GM21526 (cell line): ENCODE data around the gene TPCN2.
"Not testable (repeated sequence)": the region's sequence is repeated elsewhere in the genome, so short reads cannot be mapped to it uniquely, and the experiment has no call there.

ENCODE experiments used
- ATAC-seq: cut with Tn5 transposase; IDR thresholded peaks from one replicate; pipeline ENCODE4 v1.9.1; 2021; ENCODE audit warnings: moderate library complexity; ENCODE audit not compliant: unreplicated experiment, low FRiP score

The TPCN2 gene

GRCh38 chr11:69140635-69141034 is 91.9 kb downstream of the TPCN2 start:
- no peak for ATAC-seq

DNA sequence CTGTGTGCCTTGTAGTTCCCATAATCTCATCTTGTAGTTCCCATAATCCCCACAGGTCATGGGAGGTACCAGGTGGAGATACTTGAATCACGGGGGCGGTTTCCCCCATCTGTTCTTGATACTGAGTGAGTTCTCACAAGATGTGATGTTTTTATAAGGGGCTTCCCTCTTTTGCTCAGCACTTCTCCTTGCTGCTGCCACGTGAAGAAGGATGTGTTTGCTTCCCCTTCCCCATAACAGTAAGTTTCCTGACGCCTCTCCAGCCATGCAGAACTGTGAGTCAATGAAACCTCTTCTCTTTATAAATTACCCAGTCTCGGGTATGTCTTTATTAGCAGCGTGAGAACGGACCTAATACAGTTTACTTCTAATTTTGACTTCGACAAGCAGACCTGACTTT is 93.0 kb downstream of the TPCN2 start:
- no peak for ATAC-seq

GRCh38 chr11:69142895-69143294 is 94.2 kb downstream of the TPCN2 start:
- ATAC-seq: no peak

- no peak for ATAC-seq
Observed at GRCh38 chr11:69144316-69145049, 95.8 kb downstream of the TPCN2 start.

DNA sequence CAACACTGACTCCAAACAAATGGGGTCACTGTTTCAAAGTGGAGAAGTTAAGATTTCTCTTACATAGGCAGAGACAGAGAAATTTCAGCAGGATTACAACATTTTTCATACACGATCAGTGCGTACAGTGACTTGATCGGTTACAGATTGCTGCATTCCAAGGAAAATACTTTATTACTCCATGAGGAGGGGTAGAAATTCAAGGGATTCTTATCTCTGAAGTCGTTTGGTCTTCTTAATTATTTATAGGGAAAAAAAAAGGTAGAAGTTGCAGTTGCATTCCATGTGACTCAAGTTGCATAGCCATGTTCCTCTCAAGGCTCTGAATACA is 96.3 kb downstream of the TPCN2 start:
- no peak for ATAC-seq

DNA sequence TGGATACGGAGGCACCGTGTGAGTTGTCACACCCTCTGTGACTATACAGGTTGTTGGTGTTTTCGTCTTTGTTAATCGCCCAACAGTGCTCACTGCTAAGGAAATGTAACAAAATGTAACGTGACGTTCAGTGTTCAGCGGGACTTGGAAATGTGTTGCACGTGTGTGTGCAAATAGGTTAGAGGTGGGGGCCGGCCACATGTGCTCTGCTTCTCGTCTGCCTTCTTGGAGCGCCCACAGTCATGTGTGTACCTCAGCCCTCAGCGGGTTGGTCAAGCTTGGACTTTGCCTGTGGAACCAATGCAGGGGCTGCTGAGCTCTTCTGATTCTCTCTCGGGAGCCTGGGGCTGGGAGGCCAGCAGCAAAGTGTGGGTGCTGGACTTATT is 99.6 kb downstream of the TPCN2 start:
- ATAC-seq: no peak

DNA sequence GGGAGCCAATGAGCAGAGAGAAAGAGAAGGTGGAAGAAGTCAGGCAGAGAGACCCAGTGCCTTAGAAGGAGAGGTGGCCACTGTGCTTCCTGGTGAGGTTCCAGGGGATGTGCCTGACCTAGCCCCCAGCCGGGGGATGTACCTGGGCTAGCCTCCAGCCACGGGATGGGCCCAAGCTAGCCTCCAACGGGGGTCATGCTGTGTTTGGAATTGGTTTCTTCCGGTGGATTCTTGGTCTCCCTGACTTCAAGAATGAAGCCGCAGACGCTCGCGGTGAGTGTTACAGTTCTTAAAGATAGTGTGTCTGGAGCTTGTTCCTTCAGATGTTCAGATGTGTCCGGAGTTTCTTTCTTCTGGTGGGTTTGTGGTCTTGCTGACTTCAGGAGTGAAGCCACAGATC is 100.1 kb downstream of the TPCN2 start:
- ATAC-seq: no peak

DNA sequence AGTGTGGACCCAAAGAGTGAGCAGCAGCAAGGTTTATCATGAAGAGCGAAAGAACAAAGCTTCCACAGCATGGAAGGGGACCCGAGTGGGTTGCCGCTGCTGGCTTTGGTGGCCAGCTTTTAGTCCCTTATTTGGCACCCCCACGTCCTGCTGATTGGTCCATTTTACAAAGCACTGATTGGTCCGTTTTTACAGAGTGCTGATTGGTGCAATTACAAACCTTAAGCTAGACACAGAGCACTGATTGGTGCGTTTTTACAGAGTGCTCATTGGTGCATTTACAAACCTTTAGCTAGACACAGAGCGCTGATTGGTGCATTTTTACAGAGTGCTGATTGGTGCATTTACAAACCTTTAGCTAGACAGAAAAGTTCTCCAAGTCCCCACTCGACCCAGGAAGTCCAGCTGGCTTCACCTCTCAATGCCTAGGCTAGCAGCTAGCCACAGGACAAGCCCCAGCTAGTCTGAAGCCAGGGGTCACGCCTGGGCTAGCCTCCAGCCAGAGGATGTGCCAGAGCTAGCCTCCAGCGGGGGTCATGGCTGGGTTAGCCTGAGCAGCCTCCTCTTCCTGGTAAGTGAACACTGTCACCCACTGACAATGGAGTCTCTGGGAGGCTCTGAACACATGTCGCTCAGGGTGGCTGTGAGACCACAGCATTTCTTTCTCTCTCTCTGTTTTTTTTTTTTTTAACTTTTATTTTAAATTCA is 100.8 kb downstream of the TPCN2 start:
- ATAC-seq: not testable (repeated sequence)

- no peak for ATAC-seq
Observed at GRCh38 chr11:69150175-69150574, 101.4 kb downstream of the TPCN2 start.

DNA sequence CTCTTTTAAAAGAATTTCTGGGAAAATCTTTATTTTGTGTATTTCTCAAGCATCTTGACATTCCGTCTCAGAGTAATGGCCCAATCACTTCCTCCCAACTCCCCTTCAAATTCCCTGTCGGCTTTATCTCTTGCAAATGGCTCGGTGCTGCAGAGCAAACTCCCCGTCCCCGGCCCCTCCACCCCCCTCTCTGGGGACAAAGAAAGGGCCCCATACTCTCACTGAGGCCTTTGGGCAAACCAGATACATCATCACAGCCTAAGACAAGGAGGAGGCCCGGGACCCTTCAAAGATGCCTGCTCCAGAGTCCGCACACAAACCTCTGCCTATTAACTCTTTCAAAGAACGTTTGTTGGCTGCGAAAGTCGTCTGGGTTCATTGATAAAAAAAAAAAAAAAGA is 103.1 kb downstream of the TPCN2 start:
- ATAC-seq: no peak

GRCh38 chr11:69152733-69153421 is 104.1 kb downstream of the TPCN2 start:
- no peak for ATAC-seq

GRCh38 chr11:69153661-69154060 is 104.9 kb downstream of the TPCN2 start:
- no peak for ATAC-seq

GRCh38 chr11:69154211-69154913 is 105.6 kb downstream of the TPCN2 start:
- ATAC-seq: no peak

DNA sequence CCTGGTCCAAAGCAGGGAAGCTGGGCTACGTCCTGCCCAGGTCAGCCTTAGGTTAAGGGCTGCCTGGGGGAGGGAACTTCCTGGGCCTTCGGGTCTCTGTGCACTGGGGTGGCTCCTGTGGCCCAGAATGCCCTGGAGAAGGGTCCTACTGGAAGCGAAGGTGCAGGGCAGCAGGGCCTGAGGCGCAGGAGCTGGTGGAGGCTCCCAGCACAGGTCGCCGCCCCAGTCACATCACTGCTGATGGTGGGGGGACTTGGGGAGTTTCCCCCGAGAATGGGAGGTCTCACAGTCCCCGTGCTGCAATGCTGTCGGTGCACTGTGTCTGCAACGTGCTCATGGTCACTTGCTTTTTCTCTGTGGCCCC is 106.2 kb downstream of the TPCN2 start:
- ATAC-seq: no peak

- ATAC-seq: no peak
Observed at GRCh38 chr11:69155302-69156234, 106.8 kb downstream of the TPCN2 start, which contains the start of gene SMIM38. TSS of gene SMIM38 (plus strand) at chr11:69155935. CDS start at chr11:69157847, 1,912 bp downstream.

DNA sequence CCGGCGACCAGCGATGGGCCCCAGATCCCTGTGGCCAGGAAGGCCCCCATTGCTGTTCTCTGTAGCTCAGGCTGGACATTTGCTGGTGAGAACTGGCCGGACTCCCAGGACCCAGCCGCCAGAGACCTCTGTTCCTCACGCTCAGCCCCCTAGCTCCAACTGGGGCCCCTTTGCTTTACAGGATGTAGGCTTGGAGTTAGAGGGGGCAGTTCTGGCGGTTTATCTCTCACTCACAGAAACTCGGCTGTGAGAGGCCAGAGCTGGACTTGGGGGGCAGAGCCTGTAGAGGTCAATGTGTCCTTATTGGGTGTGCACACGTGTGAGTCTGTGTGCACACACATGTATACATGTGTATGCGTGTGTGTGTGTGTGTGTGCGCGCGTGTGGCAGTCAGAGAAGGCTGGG is 107.5 kb downstream of the TPCN2 start:
- no peak for ATAC-seq

DNA sequence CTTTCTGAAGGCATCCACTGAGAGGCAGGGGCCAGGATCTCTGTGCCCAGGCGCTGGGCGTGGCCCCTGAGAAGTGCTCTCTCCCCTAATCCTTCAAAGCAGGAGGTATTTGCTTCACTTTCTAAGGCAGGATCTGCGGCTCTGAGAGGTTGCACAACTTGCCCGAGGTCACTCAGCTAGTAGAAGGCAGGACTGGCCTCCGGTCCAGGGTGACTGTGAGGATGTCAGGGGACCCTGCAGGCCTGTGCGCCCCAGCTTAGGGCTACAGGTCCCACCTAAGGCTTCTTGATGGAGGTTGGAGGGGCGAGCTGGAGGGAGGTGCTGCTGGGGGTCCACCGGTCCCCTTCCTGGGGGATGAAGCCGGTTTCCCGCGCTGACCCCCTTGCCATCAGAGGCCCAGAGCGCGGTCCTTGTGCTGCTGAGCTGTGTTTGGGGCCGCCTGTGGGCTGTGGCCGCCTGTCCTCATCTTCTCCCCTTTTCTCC is 108.0 kb downstream of the TPCN2 start:
- ATAC-seq: no peak

DNA sequence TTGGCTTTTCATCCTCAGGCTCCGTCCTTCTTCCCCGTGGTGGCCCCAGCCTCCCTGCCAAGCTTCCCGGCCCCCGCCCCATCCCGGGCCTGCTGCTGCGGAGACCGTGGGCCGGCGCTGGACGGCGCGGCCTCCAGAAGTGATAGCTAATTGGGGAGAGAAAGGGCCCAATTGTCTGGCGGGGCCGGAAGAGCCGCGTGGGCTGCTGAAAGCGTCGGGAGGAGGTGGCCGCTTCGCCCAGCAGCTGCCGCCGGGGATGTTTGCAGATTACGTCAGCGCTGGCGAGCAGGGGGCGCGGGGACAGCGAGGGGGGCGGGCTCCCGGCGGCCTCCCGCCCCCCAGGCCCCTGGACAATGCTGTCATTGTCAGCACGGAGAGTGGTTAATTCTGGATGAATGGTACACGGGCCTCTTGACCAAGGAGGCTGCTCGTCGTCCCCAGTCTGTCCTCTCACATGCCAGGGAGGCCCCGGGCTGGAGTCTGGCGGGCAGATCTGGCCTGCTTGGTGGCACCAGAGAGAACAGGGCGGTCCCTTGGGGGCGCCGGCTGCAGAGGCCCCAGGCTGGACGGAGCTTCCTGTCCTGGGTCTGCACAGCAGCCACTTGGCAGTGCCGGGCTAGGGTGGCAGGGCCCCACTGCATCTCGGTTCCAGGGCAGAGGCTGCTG is 108.6 kb downstream of the TPCN2 start:
- no peak for ATAC-seq

GRCh38 chr11:69157822-69158231 is 109.1 kb downstream of the TPCN2 start:
- no peak for ATAC-seq
